ENCODE data around the gene GNAQ. TPM values are rescaled to one million over a fixed set of nuclear protein-coding genes. Genes with fewer than 3 reads are reported as not detected.

The GNAQ gene
- total RNA-seq, 1 experiment from 2014 or later: 55.5 TPM

DNA sequence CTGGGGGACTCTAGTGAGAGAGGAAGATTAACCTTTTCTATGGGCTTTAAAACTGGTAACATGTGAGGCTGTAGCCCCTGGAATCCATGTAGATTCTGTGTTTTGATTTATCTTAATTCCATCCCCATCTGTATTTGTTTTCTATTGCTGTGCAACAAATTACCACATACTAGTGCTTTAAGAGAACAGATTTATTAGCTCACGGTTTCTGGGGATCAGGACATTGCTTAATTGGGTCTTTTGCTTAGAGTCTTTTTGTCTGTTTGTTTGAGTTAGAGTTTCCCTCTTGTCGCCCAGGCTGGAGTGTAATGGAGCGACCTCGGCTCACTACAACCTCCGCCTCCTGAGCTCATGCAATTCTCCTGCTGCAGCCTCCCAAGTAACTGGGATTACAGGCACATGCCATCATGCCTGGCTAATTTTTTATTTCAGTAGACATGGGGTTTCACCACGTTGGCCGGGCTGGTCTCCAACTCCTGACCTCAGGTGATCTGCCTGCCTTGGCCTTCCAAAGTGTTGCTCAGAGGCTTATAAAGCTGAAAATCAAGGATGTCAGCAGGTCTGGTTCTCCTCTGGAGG is 353.6 kb downstream of the GNAQ start:
- TF ChIP-seq NR2C2 (CRISPR knock-in tag; IDR thresholded peaks at IDR 0.05): no peak
- no peak for TF ChIP-seq NR1H2 (CRISPR knock-in tag; IDR thresholded peaks at IDR 0.05)
- Mint-ChIP-seq H3K9me3 (peaks cover 3% of the 10 kb centered on the region; the same call in 1 of the 2 replicates), H3K4me3 (no peak overlapping the region), H3K36me3 (peaks cover 3% of the 10 kb centered on the region; the same call in 1 of the 2 replicates), H3K4me1 (no peaks in the 10 kb centered on the region), H3K27me3 (ENCODE audit: low read depth) (no peaks in the 10 kb centered on the region), H3K27ac (no peak overlapping the region)
- ATAC-seq (no peak), DNase-seq (ENCODE audit: low spot score) (no peak)
- CTCF ChIA-PET: no interaction called here
- POLR2A ChIA-PET: interaction anchor here (0.6 kb wide), 1 partner anchor 508 kb away, joined by 7 read pairs; no protein-coding TSS in a partner anchor

DNA sequence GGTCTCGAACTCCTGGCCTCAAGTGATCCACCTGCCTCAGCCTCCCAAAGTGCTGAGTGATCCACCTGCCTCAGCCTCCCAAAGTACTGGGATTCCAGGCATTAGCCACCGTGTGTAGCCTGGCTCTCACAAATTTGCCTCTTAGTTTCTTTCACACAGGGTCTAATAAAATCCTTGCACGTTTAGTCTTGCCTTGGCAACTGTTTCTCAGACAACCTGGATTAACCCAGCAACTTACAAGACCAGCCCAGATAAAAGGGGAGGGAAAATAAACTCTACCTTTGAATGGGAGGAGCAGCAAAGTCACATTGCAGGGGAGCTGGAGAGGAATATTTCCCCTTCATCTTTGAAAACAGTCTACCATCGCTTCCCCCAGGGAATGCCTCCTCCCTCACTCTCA is 354.2 kb downstream of the GNAQ start:
- Mint-ChIP-seq H3K27ac (no peak overlapping the region), H3K4me3 (no peak overlapping the region), H3K36me3 (no peaks in the 10 kb centered on the region), H3K4me1 (no peaks in the 10 kb centered on the region), H3K9me3 (no peaks in the 10 kb centered on the region), H3K27me3 (ENCODE audit: low read depth) (no peaks in the 10 kb centered on the region)
- TF ChIP-seq TEAD1 (CRISPR knock-in tag; IDR thresholded peaks at IDR 0.05) (no peak), GABPB1 (CRISPR knock-in tag; IDR thresholded peaks at IDR 0.05) (no peak), ETV6 (CRISPR knock-in tag; IDR thresholded peaks at IDR 0.05) (no peak)
- TF ChIP-seq, protein P1, sequence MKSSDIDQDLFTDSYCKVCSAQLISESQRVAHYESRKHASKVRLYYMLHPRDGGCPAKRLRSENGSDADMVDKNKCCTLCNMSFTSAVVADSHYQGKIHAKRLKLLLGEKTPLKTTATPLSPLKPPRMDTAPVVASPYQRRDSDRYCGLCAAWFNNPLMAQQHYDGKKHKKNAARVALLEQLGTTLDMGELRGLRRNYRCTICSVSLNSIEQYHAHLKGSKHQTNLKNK (CRISPR knock-in tag; IDR thresholded peaks at IDR 0.05): no peak
- TF ChIP-seq, protein P2, sequence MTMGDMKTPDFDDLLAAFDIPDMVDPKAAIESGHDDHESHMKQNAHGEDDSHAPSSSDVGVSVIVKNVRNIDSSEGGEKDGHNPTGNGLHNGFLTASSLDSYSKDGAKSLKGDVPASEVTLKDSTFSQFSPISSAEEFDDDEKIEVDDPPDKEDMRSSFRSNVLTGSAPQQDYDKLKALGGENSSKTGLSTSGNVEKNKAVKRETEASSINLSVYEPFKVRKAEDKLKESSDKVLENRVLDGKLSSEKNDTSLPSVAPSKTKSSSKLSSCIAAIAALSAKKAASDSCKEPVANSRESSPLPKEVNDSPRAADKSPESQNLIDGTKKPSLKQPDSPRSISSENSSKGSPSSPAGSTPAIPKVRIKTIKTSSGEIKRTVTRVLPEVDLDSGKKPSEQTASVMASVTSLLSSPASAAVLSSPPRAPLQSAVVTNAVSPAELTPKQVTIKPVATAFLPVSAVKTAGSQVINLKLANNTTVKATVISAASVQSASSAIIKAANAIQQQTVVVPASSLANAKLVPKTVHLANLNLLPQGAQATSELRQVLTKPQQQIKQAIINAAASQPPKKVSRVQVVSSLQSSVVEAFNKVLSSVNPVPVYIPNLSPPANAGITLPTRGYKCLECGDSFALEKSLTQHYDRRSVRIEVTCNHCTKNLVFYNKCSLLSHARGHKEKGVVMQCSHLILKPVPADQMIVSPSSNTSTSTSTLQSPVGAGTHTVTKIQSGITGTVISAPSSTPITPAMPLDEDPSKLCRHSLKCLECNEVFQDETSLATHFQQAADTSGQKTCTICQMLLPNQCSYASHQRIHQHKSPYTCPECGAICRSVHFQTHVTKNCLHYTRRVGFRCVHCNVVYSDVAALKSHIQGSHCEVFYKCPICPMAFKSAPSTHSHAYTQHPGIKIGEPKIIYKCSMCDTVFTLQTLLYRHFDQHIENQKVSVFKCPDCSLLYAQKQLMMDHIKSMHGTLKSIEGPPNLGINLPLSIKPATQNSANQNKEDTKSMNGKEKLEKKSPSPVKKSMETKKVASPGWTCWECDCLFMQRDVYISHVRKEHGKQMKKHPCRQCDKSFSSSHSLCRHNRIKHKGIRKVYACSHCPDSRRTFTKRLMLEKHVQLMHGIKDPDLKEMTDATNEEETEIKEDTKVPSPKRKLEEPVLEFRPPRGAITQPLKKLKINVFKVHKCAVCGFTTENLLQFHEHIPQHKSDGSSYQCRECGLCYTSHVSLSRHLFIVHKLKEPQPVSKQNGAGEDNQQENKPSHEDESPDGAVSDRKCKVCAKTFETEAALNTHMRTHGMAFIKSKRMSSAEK (CRISPR knock-in tag; IDR thresholded peaks at IDR 0.05; ENCODE audit: borderline replicate concordance): no peak
- TF ChIP-seq, protein P3, sequence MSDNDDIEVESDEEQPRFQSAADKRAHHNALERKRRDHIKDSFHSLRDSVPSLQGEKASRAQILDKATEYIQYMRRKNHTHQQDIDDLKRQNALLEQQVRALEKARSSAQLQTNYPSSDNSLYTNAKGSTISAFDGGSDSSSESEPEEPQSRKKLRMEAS (CRISPR knock-in tag; IDR thresholded peaks at IDR 0.05): no peak
- TF ChIP-seq, protein P4, sequence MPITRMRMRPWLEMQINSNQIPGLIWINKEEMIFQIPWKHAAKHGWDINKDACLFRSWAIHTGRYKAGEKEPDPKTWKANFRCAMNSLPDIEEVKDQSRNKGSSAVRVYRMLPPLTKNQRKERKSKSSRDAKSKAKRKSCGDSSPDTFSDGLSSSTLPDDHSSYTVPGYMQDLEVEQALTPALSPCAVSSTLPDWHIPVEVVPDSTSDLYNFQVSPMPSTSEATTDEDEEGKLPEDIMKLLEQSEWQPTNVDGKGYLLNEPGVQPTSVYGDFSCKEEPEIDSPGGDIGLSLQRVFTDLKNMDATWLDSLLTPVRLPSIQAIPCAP (CRISPR knock-in tag; IDR thresholded peaks at IDR 0.05): no peak
- ATAC-seq: no peak
- CTCF ChIA-PET: no interaction called here
- DNase-seq (ENCODE audit: low spot score): no peak
- POLR2A ChIA-PET: interaction anchor here (0.6 kb wide), 1 partner anchor 508 kb away, joined by 7 read pairs; no protein-coding TSS in a partner anchor

DNA sequence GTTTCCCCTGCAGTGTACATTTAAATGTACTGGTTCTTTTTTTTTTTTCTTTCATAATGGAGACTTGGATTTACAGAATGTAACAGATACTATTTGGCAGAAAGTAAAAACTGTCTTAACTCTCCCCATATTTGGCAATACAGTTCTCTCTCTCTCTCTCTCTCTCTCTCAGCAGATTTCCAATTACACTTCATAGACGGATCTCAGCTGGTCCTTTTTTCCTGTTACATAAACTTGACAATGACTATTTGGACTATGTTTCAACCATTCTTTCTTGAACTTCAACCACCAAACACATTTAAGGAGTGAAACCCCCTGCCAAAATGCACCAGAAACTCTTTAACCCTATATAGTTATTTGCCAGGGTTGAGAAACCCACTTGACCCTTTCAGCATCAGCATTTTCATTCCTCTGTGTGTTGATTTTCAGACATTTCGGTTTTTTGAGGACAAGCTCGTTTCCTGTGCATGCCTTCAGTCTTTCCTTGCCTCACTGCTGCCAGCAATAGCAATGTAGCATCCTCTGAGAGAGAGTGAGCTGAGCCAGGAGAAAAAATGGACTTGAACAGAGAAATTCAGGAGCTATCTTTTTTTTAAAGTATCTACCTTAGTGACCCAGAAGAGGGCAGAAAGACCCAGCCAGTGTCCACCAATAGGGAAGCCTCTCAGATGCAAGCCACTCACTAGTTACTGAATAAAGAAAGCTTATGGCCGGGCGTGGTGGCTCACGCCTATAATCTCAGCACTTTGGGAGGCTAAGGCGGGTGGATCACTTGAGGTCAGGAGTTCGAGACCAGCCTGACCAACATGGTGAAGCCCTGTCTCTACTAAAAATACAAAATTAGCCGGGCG is 357.4 kb downstream of the GNAQ start:
- ChIA-PET CTCF (interaction anchor here (0.5 to 2.4 kb wide), 19 partner anchors 15 to 448 kb away, joined by 3 to 24 read pairs (median 5); partner anchors contain the start of gene GNA14), POLR2A (interaction anchor here (0.5 to 1.1 kb wide), 3 partner anchors 9 to 331 kb away, joined by 3 to 4 read pairs (median 3); no protein-coding TSS in a partner anchor)
- DNase-seq (ENCODE audit: low spot score) (no peak), ATAC-seq (peak; percentile 78)
- Mint-ChIP-seq H3K4me1 (no peaks in the 10 kb centered on the region), H3K27ac (no peak overlapping the region), H3K9me3 (no peaks in the 10 kb centered on the region), H3K4me3 (no peak overlapping the region), H3K36me3 (no peaks in the 10 kb centered on the region), H3K27me3 (ENCODE audit: low read depth) (no peaks in the 10 kb centered on the region)
- TF ChIP-seq ZNF671 (CRISPR knock-in tag; IDR thresholded peaks at IDR 0.05) (no peak), ZNF263 (CRISPR knock-in tag; IDR thresholded peaks at IDR 0.05; ENCODE audit: low read depth) (no peak), JAZF1 (CRISPR knock-in tag; IDR thresholded peaks at IDR 0.05) (no peak), CBFB (CRISPR knock-in tag; IDR thresholded peaks at IDR 0.05; ENCODE audit: low read depth) (no peak)
- TF ChIP-seq, protein P5, sequence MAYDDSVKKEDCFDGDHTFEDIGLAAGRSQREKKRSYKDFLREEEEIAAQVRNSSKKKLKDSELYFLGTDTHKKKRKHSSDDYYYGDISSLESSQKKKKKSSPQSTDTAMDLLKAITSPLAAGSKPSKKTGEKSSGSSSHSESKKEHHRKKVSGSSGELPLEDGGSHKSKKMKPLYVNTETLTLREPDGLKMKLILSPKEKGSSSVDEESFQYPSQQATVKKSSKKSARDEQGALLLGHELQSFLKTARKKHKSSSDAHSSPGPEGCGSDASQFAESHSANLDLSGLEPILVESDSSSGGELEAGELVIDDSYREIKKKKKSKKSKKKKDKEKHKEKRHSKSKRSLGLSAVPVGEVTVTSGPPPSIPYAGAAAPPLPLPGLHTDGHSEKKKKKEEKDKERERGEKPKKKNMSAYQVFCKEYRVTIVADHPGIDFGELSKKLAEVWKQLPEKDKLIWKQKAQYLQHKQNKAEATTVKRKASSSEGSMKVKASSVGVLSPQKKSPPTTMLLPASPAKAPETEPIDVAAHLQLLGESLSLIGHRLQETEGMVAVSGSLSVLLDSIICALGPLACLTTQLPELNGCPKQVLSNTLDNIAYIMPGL (CRISPR knock-in tag; IDR thresholded peaks at IDR 0.05): no peak
- TF ChIP-seq, protein P6, sequence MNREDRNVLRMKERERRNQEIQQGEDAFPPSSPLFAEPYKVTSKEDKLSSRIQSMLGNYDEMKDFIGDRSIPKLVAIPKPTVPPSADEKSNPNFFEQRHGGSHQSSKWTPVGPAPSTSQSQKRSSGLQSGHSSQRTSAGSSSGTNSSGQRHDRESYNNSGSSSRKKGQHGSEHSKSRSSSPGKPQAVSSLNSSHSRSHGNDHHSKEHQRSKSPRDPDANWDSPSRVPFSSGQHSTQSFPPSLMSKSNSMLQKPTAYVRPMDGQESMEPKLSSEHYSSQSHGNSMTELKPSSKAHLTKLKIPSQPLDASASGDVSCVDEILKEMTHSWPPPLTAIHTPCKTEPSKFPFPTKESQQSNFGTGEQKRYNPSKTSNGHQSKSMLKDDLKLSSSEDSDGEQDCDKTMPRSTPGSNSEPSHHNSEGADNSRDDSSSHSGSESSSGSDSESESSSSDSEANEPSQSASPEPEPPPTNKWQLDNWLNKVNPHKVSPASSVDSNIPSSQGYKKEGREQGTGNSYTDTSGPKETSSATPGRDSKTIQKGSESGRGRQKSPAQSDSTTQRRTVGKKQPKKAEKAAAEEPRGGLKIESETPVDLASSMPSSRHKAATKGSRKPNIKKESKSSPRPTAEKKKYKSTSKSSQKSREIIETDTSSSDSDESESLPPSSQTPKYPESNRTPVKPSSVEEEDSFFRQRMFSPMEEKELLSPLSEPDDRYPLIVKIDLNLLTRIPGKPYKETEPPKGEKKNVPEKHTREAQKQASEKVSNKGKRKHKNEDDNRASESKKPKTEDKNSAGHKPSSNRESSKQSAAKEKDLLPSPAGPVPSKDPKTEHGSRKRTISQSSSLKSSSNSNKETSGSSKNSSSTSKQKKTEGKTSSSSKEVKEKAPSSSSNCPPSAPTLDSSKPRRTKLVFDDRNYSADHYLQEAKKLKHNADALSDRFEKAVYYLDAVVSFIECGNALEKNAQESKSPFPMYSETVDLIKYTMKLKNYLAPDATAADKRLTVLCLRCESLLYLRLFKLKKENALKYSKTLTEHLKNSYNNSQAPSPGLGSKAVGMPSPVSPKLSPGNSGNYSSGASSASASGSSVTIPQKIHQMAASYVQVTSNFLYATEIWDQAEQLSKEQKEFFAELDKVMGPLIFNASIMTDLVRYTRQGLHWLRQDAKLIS (CRISPR knock-in tag; IDR thresholded peaks at IDR 0.05; ENCODE audit: borderline replicate concordance): no peak
- TF ChIP-seq, protein P7, sequence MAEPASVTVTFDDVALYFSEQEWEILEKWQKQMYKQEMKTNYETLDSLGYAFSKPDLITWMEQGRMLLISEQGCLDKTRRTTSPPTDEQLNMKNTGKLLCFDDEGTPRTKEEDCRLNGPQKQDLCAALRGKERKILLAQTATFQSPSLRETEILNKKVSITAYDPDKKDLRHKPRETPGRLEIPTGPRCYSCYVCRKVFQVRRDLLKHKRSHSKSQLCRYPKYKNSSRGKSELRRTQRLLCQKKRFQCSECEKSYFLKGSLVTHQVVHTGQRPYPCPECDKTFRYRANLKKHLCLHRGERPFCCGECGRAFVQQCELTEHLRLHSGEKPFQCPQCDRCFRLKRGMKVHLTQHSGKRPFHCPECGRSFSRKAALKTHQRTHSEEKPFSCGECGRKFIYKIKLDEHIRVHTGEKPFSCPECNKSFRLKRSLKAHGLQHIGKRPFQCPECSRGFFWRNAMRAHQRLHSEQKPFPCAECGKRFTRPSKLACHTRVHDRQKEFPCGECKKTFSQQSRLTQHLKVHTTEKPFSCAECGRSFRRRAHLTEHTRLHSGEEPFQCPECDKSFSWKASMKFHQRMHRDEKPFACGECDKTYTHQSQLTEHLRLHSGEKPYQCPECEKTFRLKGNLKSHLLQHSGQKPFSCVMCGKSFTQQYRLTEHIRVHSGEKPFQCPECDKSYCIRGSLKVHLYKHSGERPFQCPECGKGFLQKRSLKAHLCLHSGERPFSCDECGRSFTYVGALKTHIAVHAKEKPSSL (CRISPR knock-in tag; conservative IDR thresholded peaks at IDR 0.05): no peak

All from WTC11 (cell line).